Measurements from ENCODE around the gene FBLN1. TPM values are rescaled to one million over a fixed set of nuclear protein-coding genes. Genes with fewer than 3 reads are reported as not detected.

Gene FBLN1
- total RNA-seq, 1 experiment from 2014 or later = 23.4 TPM

DNA sequence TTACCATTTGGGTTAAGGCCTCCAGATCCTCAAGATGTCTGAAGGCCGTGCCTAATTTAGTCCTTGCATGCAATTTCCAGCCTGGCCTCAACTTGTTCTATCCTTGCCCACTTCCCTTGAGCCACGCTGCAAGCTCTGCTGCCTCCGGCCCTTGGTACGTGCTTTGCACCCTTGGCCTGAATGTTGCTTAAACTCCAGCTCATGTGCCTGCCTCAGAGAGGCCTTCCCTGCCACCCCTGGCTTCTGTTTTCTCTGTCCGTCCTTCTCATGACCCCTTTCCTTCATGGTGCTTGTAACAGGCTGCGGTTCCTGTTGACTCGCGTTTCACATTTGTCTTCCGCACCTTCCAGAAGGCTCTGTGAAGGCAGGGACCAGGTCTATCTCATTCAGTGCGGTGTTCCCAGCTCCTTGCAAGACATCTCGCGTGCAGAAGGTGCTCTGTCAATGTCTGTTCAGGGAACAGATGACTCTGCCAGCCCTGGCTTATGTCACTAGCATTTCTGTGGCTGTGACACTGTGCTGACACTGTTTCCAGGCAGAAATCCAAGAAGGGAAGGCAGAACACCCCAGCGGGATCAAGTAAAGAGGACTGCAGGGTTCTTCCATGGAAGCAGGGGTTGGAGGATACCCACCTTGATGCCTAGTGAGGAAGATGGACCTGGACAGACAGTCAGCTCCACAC is 61.8 kb downstream of the FBLN1 start:
- H3K4me1 ChIP-seq (ENCODE audit: control insufficient read depth in 1 of 2, insufficient read depth in 2 of 2, low read length in 2 of 2) = no peaks in the 10 kb centered on the region
- no peak overlapping the region for H3K4me3 ChIP-seq (replicated peaks in 1 of 2; ENCODE audit: low read depth in 1 of 2, low read length in 2 of 2)
- H2AFZ ChIP-seq (ENCODE audit: low read depth, low read length, poor library complexity, severe bottlenecking) = no peak overlapping the region
- no TSS peak for BruUV-seq (replicated peaks)
- H4K20me1 ChIP-seq (ENCODE audit: insufficient read depth) = no peaks in the 10 kb centered on the region
- H3K4me2 ChIP-seq (ENCODE audit: low read length) = no peak overlapping the region
- no peaks in the 10 kb centered on the region for H3K79me2 ChIP-seq (ENCODE audit: insufficient read depth, low read length)
- ATAC-seq (no peak), DNase-seq (ENCODE audit: low read depth, low spot score) (no peak)
- RAD21 ChIA-PET (ENCODE audit: low non-redundant PET in 1 of 2, low total read pairs in 2 of 2, uncharacterized antibody in 2 of 2, unreplicated experiment in 2 of 2) = no interaction called here
- H3K9me3 ChIP-seq (ENCODE audit: control insufficient read depth in 1 of 2, insufficient read depth in 1 of 2, low read depth in 1 of 2, low read length in 2 of 2) = no peaks in the 10 kb centered on the region
- POLR2A ChIA-PET = no interaction called here
- peaks cover 4% of the 10 kb centered on the region; the same call in 1 of the 2 replicates for H3K27me3 ChIP-seq (ENCODE audit: insufficient read depth, low read length)
- no peaks in the 10 kb centered on the region for H3K36me3 ChIP-seq (ENCODE audit: control insufficient read depth in 1 of 2, insufficient read depth in 2 of 2, low read length in 2 of 2)
- no peak overlapping the region for H3K27ac ChIP-seq (ENCODE audit: low read depth, low read length)
- no peak for TF ChIP-seq SIN3A (IDR thresholded peaks at IDR 0.05; ENCODE audit: low read depth)
- TF ChIP-seq ELF1 (IDR thresholded peaks at IDR 0.05; ENCODE audit: borderline replicate concordance, low read depth) = no peak
- TF ChIP-seq EZH2 (IDR thresholded peaks at IDR 0.05) = no peak
- no peak for TF ChIP-seq TCF7L2 (IDR thresholded peaks at IDR 0.05; ENCODE audit: borderline replicate concordance, extremely low read depth, insufficient read depth, insufficient read length)
- no peak for TF ChIP-seq YY1 (IDR thresholded peaks at IDR 0.05; ENCODE audit: extremely low read depth, insufficient replicate concordance, low read depth, low read length)
- TF ChIP-seq, protein P1, sequence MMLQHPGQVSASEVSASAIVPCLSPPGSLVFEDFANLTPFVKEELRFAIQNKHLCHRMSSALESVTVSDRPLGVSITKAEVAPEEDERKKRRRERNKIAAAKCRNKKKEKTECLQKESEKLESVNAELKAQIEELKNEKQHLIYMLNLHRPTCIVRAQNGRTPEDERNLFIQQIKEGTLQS (IDR thresholded peaks at IDR 0.05) = no peak
- TF ChIP-seq, protein P2, sequence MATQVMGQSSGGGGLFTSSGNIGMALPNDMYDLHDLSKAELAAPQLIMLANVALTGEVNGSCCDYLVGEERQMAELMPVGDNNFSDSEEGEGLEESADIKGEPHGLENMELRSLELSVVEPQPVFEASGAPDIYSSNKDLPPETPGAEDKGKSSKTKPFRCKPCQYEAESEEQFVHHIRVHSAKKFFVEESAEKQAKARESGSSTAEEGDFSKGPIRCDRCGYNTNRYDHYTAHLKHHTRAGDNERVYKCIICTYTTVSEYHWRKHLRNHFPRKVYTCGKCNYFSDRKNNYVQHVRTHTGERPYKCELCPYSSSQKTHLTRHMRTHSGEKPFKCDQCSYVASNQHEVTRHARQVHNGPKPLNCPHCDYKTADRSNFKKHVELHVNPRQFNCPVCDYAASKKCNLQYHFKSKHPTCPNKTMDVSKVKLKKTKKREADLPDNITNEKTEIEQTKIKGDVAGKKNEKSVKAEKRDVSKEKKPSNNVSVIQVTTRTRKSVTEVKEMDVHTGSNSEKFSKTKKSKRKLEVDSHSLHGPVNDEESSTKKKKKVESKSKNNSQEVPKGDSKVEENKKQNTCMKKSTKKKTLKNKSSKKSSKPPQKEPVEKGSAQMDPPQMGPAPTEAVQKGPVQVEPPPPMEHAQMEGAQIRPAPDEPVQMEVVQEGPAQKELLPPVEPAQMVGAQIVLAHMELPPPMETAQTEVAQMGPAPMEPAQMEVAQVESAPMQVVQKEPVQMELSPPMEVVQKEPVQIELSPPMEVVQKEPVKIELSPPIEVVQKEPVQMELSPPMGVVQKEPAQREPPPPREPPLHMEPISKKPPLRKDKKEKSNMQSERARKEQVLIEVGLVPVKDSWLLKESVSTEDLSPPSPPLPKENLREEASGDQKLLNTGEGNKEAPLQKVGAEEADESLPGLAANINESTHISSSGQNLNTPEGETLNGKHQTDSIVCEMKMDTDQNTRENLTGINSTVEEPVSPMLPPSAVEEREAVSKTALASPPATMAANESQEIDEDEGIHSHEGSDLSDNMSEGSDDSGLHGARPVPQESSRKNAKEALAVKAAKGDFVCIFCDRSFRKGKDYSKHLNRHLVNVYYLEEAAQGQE (IDR thresholded peaks at IDR 0.05; ENCODE audit: low read depth) = no peak
- TF ChIP-seq ZNF274 (IDR thresholded peaks at IDR 0.05; ENCODE audit: low read depth, low read length) = no peak
- no peak for TF ChIP-seq FOSL1 (IDR thresholded peaks at IDR 0.05; ENCODE audit: low read depth)
- no peak for TF ChIP-seq EZH2phosphoT487 (IDR thresholded peaks at IDR 0.05; ENCODE audit: borderline replicate concordance)
- TF ChIP-seq, protein P3, sequence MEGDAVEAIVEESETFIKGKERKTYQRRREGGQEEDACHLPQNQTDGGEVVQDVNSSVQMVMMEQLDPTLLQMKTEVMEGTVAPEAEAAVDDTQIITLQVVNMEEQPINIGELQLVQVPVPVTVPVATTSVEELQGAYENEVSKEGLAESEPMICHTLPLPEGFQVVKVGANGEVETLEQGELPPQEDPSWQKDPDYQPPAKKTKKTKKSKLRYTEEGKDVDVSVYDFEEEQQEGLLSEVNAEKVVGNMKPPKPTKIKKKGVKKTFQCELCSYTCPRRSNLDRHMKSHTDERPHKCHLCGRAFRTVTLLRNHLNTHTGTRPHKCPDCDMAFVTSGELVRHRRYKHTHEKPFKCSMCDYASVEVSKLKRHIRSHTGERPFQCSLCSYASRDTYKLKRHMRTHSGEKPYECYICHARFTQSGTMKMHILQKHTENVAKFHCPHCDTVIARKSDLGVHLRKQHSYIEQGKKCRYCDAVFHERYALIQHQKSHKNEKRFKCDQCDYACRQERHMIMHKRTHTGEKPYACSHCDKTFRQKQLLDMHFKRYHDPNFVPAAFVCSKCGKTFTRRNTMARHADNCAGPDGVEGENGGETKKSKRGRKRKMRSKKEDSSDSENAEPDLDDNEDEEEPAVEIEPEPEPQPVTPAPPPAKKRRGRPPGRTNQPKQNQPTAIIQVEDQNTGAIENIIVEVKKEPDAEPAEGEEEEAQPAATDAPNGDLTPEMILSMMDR (IDR thresholded peaks at IDR 0.05 in 2 of 3, conservative IDR thresholded peaks at IDR 0.05 in 1 of 3; ENCODE audit: borderline replicate concordance in 1 of 3, insufficient read depth in 1 of 3, low read depth in 2 of 3, low read length in 2 of 3) = no peak
- TF ChIP-seq SP1 (IDR thresholded peaks at IDR 0.05; ENCODE audit: low read depth) = no peak
- TF ChIP-seq POLR2AphosphoS5 (IDR thresholded peaks at IDR 0.05; ENCODE audit: low read depth, low read length) = no peak
- no peak for TF ChIP-seq POLR2A (IDR thresholded peaks at IDR 0.05; ENCODE audit: borderline replicate concordance, extremely low read depth, insufficient read depth, insufficient read length)
- TF ChIP-seq SRF (IDR thresholded peaks at IDR 0.05; ENCODE audit: low read depth) = no peak
- no peak for TF ChIP-seq CEBPB (IDR thresholded peaks at IDR 0.05; ENCODE audit: low read depth)
- TF ChIP-seq, protein P4, sequence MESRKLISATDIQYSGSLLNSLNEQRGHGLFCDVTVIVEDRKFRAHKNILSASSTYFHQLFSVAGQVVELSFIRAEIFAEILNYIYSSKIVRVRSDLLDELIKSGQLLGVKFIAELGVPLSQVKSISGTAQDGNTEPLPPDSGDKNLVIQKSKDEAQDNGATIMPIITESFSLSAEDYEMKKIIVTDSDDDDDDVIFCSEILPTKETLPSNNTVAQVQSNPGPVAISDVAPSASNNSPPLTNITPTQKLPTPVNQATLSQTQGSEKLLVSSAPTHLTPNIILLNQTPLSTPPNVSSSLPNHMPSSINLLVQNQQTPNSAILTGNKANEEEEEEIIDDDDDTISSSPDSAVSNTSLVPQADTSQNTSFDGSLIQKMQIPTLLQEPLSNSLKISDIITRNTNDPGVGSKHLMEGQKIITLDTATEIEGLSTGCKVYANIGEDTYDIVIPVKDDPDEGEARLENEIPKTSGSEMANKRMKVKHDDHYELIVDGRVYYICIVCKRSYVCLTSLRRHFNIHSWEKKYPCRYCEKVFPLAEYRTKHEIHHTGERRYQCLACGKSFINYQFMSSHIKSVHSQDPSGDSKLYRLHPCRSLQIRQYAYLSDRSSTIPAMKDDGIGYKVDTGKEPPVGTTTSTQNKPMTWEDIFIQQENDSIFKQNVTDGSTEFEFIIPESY (IDR thresholded peaks at IDR 0.05; ENCODE audit: extremely low read depth, insufficient replicate concordance, low read length) = no peak
- no peak for TF ChIP-seq RAD21 (IDR thresholded peaks at IDR 0.05; ENCODE audit: low read depth)
- no peaks in the 10 kb centered on the region for H3K9me2 ChIP-seq (ENCODE audit: insufficient read depth)
- intact Hi-C loops (cut with micrococcal nuclease) = no loop called here
- CTCF ChIA-PET = no interaction called here
- H3K9ac ChIP-seq (ENCODE audit: low read length) = no peak overlapping the region

All from HCT116 (cell line).